Gastrocnemius medialis (tissue), 4 donors: Measurements from ENCODE around the gene MYH7B.

Source experiments
- POLR2A ChIP-seq, 2 donors: fragments of 450-650 bp; IDR thresholded peaks; one replicate each; pipeline ENCODE4 v1.6.1; 2017; ENCODE audit warnings: antibody characterized with exemption in 2 of 2, mild to moderate bottlenecking in 2 of 2, moderate library complexity in 2 of 2
- TF ChIP-seq, protein P1 (sequence below), 5 experiments: fragments of 450-650 bp in 3 of 5; fragments of 200-600 bp in 2 of 5; sonication (generic) in 2 of 5; IDR thresholded peaks in 4 of 5; conservative IDR thresholded peaks in 1 of 5; 1 replicate in 4 of 5; 2 replicates in 1 of 5; pipeline ENCODE4 v1.5.1; 2016 to 2019; ENCODE audit warnings: antibody characterized with exemption in 5 of 5, mild to moderate bottlenecking in 3 of 5, moderate library complexity in 3 of 5

DNA sequence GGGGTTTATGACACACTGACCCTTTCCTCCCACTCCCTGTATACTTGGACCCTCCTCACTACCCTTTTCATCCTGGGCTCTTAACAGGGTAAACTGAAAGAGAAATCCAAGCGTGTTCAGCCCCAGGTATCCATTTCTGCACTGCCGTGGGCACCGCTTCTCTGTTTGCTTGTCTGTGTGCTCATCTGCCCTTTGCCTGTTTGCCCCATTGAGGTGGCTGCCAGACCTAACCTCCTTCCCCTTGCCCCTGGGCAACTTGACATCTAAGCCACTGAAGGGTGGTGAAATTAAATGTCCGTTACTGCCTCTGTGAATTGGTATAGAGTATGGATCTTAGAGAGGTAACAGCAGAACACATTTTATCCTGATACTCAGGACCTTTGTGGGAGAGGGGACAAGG, 40.5 kb upstream of the MYH7B start:
- TF ChIP-seq POLR2A (IDR thresholded peaks at IDR 0.05), result no peak
- TF ChIP-seq, protein P1, sequence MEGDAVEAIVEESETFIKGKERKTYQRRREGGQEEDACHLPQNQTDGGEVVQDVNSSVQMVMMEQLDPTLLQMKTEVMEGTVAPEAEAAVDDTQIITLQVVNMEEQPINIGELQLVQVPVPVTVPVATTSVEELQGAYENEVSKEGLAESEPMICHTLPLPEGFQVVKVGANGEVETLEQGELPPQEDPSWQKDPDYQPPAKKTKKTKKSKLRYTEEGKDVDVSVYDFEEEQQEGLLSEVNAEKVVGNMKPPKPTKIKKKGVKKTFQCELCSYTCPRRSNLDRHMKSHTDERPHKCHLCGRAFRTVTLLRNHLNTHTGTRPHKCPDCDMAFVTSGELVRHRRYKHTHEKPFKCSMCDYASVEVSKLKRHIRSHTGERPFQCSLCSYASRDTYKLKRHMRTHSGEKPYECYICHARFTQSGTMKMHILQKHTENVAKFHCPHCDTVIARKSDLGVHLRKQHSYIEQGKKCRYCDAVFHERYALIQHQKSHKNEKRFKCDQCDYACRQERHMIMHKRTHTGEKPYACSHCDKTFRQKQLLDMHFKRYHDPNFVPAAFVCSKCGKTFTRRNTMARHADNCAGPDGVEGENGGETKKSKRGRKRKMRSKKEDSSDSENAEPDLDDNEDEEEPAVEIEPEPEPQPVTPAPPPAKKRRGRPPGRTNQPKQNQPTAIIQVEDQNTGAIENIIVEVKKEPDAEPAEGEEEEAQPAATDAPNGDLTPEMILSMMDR (IDR thresholded peaks at IDR 0.05 in 4 of 5, conservative IDR thresholded peaks at IDR 0.05 in 1 of 5), result no peak
